MM.1S (cell line): Measurements from ENCODE around the gene ULBP1.

Experiments
- CTCF ChIP-seq: fragments of 300-600 bp; sonication (generic); IDR thresholded peaks from 2 replicates; pipeline ENCODE4 v1.5.1; 2016; ENCODE audit warnings: antibody characterized with exemption, low read length, mixed read lengths
- EZH2phosphoT487 ChIP-seq: fragments of 300-600 bp; sonication (generic); IDR thresholded peaks from 2 replicates; pipeline ENCODE4 v1.6.1; 2018; ENCODE audit warnings: antibody characterized with exemption, low read length

- no peak for TF ChIP-seq CTCF
- no peak for TF ChIP-seq EZH2phosphoT487
Measured at GRCh38 chr6:149924933-149925252, 38.9 kb upstream of the ULBP1 start.
